Embryonic facial prominence (tissue), 1 donor: ENCODE measurements around the gene ATN1.

ENCODE experiments used
- DNase-seq: peaks from one replicate; pipeline ENCODE4 v3.0.0-alpha.2; 2016; ENCODE audit errors: extremely low spot score

Gene ATN1

GRCh38 chr12:6944381-6945186 lies 16.8 kb downstream of the ATN1 start:
- DNase-seq: peak; percentile 88

DNA sequence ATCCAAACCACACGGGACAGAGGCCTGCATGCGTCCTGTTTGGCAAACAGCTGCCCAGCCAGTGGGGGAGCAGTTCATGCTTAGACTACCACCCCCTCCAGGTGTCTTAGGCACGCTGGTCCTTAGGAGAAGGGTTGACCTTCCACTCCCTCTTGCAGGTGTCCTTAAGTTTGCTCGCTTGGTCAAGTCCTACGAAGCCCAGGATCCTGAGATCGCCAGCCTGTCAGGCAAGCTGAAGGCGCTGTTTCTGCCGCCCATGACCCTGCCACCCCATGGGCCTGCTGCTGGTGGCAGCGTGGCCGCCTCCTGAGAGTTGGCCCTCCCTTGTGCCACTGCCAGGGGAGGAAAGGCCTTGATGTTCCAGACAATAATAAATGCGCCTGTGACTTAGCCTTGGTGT lies 17.9 kb downstream of the ATN1 start:
- DNase-seq: no peak

DNA sequence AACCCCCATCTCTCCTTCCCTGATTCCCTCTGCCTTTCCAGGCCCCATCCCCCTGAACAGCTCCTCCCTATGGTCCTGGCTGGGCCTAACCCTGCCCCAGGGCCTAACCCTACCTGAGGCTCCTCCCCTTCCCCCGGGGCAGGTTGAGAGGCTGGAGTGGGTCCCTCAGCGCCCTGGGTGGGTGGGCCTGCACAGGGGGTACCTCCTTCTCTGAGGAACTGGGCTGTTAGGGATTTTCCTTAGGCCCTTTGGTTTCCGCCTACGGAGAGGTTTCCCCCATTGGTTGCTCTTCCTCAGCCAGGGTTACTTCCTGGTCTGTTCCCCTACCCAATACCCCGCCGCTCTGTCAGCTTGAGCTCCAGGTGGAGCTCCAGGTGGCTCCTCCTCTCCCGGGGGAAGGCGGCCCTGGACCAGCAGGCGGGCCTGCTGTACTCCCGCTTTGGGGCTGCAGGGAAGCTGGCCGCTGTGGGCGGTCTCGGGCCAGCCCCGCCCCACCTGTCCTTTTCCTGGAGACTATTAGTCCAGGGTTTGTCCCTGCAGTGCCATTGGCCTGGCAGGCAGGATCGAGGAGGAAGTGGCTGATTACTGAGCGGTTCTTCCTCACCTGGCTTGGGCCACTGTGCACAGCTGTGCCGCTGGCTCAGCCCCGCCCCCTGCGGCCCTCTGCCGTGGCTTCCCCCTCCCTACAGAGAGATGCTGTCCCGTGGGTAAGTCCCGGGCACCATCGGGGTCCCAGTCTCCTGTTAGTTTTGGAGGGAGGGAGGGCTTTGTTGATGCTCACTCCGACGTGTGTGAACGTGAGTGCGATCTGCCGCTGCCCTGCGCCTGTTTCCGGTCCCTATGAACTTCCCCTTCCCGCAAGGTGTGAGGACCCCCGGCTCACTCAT lies 18.5 kb downstream of the ATN1 start:
- DNase-seq: no peak

- no peak for DNase-seq
These were observed 19.2 kb downstream of the ATN1 start for GRCh38 chr12:6946920-6947374.

- no peak for DNase-seq
These were observed 19.9 kb downstream of the ATN1 start for GRCh38 chr12:6947615-6948014.

DNA sequence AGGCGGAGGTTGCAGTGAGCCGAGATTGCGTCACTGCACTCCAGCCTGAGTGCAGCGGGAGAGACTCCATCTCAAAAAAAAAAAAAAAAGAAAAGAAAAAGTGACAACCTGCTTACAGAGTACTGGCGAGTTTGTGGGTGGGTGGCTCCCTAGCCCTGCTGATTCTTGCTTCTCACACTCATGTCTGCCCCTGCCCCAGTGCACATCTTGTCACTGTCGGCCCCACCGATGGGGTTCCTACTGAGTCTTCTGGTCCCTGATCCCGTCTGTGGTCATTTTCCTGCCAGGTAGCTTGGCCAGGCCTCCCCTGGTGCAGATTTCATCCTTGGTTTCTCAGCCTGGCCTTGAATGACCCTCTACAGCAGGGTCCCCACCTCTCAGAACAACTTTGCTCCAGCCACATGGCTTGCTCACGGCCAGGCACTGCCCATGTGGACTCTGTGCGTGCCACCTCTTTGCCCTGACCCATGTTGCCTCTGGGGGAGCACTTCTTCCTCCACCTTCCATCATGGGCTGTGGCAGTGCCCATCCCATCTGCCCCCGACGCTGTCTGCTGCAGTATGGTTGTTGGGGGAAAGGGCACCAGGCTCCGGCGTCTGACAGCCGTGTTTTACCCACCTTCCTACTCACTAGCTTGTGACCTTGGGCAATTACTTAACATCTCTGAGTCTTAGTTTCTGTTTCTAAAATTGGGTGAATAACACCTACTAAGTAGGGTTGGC lies 21.3 kb downstream of the ATN1 start:
- no peak for DNase-seq

GRCh38 chr12:6950401-6950801 lies 22.6 kb downstream of the ATN1 start:
- no peak for DNase-seq

GRCh38 chr12:6950811-6951540 lies 23.2 kb downstream of the ATN1 start, which contains the start of gene PTPN6:
Gene PTPN6, plus strand, starts transcription at chr12:6951356. Its CDS starts 157 bp downstream, at chr12:6951513.
- DNase-seq: no peak

DNA sequence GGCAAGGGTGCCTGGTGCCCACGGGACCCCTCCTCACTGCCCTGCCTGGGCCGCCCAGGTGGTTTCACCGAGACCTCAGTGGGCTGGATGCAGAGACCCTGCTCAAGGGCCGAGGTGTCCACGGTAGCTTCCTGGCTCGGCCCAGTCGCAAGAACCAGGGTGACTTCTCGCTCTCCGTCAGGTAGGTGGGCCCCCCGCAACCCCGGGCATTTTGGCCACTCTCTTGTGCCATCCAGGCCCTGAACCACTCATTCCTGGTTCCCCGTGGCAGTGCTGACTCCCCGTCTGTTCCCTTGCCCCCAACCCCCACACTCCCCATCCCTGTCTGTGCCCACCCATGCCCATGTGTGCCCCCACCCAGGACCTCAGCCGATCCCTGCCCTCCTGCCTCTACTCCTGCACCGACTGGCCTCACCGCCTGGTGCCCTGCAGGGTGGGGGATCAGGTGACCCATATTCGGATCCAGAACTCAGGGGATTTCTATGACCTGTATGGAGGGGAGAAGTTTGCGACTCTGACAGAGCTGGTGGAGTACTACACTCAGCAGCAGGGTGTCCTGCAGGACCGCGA lies 23.9 kb downstream of the ATN1 start:
- DNase-seq: no peak

DNA sequence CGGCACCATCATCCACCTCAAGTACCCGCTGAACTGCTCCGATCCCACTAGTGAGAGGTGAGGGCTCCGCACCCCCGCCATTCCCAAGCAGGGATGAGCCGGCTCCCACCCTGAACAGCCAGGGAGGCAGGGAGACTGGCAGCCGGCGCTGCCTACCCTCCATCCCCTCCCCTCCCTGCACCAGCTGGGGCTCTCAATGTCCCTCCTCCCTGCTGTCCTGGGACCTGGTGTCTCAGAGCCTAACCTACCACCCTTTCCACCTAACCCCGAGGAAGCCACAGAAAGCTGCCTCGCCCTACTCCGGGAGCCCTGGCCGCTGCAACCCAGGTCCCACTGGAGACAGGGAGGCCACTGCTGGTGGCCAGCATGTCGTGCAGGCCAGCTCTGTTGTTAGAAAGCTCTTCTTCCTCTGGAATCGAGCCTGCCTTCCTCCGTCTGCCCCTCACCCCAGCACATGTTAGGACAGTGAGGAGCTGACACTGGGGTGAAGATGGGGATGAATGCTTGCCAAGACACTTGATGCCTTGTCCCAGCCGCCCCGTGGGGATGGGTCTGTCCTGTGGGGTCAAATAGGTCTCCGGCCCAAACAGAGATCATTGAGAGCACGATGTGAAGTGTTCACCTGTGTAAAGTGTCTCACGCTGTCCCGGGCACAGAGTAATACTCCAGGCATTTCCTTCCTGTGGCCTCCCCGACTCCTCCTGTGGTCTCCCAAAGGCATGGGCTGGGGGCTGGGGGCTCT lies 24.5 kb downstream of the ATN1 start:
- DNase-seq: no peak

- no peak for DNase-seq
These were observed 25.2 kb downstream of the ATN1 start for GRCh38 chr12:6952863-6953441.

DNA sequence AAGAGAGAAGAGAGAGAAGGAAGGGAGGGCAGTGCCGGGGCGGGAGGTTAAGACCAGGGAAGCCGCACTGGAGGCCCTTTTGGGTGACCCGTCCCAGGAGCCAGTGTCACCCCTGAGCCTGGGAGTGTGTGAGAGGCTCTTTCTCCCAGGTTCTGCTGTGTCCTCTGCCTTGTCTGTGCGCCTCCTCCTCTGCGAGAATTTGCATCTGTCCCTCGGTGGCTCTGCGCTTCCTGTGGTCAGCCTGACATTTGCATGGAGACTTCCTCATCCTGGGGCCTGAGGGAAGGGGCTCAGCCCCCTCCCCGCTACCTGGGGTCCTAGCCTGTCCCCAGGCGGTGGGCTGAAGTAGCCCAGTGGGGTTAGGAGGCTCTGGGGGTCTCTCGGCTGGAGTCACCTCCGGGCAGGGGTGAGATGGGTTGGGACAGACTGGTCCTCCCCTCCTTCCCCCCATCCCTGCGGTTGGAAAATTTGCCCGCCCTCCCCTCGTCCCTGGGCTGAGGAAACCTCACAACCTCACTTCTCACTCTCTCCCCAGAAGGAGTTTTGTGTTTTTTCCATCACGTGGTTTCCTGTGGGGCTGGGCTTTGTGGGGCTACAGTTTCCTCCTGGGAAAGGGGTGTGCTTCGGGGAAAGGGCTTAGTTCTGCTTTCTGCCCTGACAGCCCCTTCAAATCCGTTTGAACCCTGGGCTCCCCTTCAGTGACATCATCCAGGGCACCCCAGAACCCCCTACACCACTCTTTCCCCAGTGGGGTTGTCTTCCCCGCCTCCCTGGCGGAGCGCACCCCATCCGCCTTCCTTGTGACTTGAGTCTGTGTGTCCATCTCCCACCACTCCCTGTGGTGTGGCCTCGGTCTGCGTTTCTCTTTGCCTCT lies 25.9 kb downstream of the ATN1 start:
- DNase-seq: peak; percentile 66

DNA sequence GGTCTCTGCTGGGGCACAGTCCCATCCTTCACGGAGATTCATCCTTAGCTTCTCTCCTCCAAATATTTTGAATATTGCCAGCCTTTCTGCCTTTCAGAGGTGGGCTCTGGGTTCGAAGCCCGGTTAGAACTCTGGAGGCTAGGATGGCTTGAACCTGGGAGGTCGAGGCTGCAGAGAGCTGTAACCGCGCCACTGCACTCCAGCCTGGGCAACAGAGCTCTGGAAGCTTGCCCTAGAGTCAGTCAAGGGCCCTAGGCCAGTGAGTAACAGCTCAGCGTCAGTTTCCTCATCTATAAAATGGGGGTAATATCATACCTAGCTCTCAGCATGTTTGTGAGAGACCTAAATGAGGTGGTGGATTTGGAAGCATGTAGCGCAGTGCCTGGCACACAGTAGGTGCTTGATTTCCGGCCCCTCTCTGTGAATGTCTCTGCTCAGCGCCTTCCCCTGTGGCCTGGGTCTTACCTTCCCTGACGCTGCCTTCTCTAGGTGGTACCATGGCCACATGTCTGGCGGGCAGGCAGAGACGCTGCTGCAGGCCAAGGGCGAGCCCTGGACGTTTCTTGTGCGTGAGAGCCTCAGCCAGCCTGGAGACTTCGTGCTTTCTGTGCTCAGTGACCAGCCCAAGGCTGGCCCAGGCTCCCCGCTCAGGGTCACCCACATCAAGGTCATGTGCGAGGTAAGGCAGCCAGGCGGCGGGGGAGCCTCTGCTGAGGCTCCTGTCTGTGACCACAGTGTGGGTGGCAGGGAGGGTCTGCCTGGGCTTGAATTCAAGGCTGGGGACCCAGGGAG lies 26.8 kb downstream of the ATN1 start:
- no peak for DNase-seq

GRCh38 chr12:6955108-6956020 lies 27.6 kb downstream of the ATN1 start:
- DNase-seq: no peak

DNA sequence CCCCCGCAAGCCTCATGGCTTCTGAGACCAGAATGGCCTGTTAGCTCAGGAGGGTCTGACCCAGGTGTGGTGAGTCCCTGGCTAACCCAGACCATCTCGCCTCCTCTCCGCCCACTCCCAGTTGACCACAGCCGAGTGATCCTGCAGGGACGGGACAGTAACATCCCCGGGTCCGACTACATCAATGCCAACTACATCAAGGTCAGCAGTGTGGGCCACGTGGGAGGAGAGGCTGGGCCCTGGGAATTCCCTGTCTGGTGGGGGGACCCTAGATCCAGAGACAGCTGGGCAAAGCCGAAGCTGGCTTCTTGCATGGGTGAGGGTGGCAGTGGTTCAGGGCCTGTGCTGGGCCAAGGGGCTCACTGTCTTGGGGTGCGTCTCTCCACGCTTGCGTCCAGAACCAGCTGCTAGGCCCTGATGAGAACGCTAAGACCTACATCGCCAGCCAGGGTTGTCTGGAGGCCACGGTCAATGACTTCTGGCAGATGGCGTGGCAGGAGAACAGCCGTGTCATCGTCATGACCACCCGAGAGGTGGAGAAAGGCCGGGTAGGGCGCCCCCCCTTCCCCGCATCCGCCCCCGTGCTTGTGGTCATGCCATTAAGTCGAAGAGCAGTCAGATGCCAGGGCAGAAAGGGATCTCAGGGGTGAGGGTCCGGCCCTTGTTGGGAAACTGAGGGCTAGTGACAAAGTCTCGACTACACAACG lies 28.4 kb downstream of the ATN1 start:
- DNase-seq: no peak

- no peak for DNase-seq
These were observed 29.5 kb downstream of the ATN1 start for GRCh38 chr12:6957151-6957701.
